Measurements from ENCODE around the gene ZNF543. TPM values are rescaled to one million over a fixed set of nuclear protein-coding genes. Genes with fewer than 3 reads are reported as not detected.

Gene ZNF543
- total and polyA plus RNA-seq, 4 donors, result 1.3 to 15.4 (median 3.3) TPM

DNA sequence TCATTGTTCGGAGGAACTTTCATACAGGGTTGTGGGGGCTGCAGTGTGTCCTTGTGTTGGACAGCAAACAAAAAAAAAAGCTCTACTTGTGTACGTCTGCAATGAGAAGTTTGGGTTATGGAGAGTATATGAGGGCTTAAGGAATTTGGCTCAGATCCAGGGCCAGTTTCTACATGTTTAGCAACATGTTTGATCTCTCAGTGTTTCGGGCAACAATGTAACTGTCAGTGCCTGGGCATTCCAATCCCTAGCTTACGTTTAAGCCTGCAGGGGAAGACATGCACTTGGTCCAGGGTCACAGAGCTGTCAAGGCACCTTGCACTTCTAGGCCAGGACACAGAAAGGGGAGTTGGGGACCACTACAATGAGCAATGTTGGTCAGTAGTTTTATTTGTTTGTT, 13.9 kb downstream of the ZNF543 start:
- Histone ChIP-seq H3K27me3 (ENCODE audit: control insufficient read depth in 3 of 3, insufficient read depth in 3 of 3, low read length in 2 of 3) (no peaks in the 10 kb centered on the region), H3K9ac (ENCODE audit: insufficient read depth in 1 of 2, low read length in 2 of 2) (no peak overlapping the region), H3K36me3 (ENCODE audit: control insufficient read depth in 4 of 4, insufficient read depth in 4 of 4, low read length in 4 of 4) (peaks cover under 1 to 6% (median 5%) of the 10 kb centered on the region in 4 donors), H3K4me1 (ENCODE audit: control insufficient read depth in 5 of 5, insufficient read depth in 5 of 5, low read length in 5 of 5) (no peaks in the 10 kb centered on the region), H3K4me3 (no peak overlapping the region), H3K9me3 (ENCODE audit: control insufficient read depth in 4 of 4, insufficient read depth in 3 of 4, low read length in 3 of 4) (peaks cover 0 to 2% (median 0%) of the 10 kb centered on the region in 4 donors), H3K27ac (ENCODE audit: low read depth in 1 of 2, low read length in 1 of 2) (no peak overlapping the region)
- TF ChIP-seq, protein P1, sequence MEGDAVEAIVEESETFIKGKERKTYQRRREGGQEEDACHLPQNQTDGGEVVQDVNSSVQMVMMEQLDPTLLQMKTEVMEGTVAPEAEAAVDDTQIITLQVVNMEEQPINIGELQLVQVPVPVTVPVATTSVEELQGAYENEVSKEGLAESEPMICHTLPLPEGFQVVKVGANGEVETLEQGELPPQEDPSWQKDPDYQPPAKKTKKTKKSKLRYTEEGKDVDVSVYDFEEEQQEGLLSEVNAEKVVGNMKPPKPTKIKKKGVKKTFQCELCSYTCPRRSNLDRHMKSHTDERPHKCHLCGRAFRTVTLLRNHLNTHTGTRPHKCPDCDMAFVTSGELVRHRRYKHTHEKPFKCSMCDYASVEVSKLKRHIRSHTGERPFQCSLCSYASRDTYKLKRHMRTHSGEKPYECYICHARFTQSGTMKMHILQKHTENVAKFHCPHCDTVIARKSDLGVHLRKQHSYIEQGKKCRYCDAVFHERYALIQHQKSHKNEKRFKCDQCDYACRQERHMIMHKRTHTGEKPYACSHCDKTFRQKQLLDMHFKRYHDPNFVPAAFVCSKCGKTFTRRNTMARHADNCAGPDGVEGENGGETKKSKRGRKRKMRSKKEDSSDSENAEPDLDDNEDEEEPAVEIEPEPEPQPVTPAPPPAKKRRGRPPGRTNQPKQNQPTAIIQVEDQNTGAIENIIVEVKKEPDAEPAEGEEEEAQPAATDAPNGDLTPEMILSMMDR (IDR thresholded peaks at IDR 0.05; ENCODE audit: control extremely low read depth, extremely low read depth), result no peak
- 80 to 85% methylated on average over 4 of the region's 4 CpGs for WGBS, 2 donors
- ATAC-seq (ENCODE audit: insufficient read depth, low FRiP score) (no peak), DNase-seq (peak in 2 of 3 donors; percentile 21 to 42)

DNA sequence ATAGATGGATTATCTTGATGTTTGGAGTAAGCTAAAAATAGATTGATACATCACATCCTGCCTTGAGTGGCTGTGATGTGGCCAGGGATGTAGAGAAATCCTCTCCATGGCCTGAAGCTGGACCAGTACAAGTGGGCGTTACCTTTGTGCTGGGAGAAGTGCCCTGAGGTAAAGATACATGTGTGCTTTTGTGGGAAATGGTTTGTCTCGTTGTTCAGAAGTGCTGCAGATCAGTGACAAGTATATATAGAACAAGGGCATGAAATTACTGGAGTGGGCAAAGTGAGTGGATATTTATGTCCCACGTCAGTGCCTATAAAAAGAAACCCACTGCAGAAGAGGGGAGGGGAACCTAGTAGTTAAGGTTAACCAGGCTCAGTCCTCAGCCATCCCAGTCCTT, 18.6 kb downstream of the ZNF543 start:
- DNase-seq, result peak in 1 of 3 donors; percentile 24
- no peak for ATAC-seq (ENCODE audit: insufficient read depth, low FRiP score)

DNA sequence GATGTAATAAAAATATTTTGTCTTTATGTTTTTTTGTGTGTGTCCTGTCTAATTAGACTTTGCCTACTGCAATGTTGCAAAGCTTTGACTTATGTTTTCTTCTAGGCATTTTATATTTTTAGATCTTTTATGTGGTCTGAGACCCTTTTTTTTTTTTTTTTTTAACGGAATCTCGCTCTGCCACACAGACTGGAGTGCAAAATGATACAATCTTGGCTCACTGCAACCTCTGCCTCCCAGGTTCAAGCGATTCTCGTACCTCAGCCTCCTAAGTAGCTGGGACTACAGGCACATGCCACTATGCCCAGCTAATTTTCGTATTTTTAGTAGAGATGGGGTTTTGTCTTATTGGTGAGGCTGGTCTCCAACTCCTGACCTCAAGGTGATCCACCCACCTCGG, 22.3 kb downstream of the ZNF543 start:
- WGBS, 2 donors, result 74 to 83% methylated on average over 6 of the region's 6 CpGs
- peaks cover 0 to 10% (median 0%) of the 10 kb centered on the region in 3 donors for H3K27me3 ChIP-seq (ENCODE audit: control insufficient read depth in 3 of 3, insufficient read depth in 3 of 3, low read length in 2 of 3)
- DNase-seq, result no peak
- H3K4me1 ChIP-seq (ENCODE audit: control insufficient read depth in 5 of 5, insufficient read depth in 5 of 5, low read length in 5 of 5), result peaks cover 0 to 2% (median 0%) of the 10 kb centered on the region in 5 donors
- no peak overlapping the region for H3K4me3 ChIP-seq
- no peak for ATAC-seq (ENCODE audit: insufficient read depth, low FRiP score)
- no peak overlapping the region for H3K27ac ChIP-seq (ENCODE audit: low read depth in 1 of 2, low read length in 1 of 2)
- TF ChIP-seq, protein P1 (IDR thresholded peaks at IDR 0.05; ENCODE audit: control extremely low read depth, extremely low read depth), result no peak
- peaks cover 0 to 4% (median 0%) of the 10 kb centered on the region in 4 donors for H3K9me3 ChIP-seq (ENCODE audit: control insufficient read depth in 4 of 4, insufficient read depth in 3 of 4, low read length in 3 of 4)
- H3K9ac ChIP-seq (ENCODE audit: insufficient read depth in 1 of 2, low read length in 2 of 2), result no peak overlapping the region
- no peaks in the 10 kb centered on the region for H3K36me3 ChIP-seq (ENCODE audit: control insufficient read depth in 4 of 4, insufficient read depth in 4 of 4, low read length in 4 of 4)

More for the DNA sequence above, 18.6 kb downstream of the ZNF543 start:
- TF ChIP-seq, protein P1 (IDR thresholded peaks at IDR 0.05; ENCODE audit: control extremely low read depth, extremely low read depth), result no peak
- Histone ChIP-seq H3K36me3 (ENCODE audit: control insufficient read depth in 4 of 4, insufficient read depth in 4 of 4, low read length in 4 of 4) (no peaks in the 10 kb centered on the region), H3K9me3 (ENCODE audit: control insufficient read depth in 4 of 4, insufficient read depth in 3 of 4, low read length in 3 of 4) (peaks cover 0 to 2% (median 0%) of the 10 kb centered on the region in 4 donors), H3K9ac (ENCODE audit: insufficient read depth in 1 of 2, low read length in 2 of 2) (peak overlapping the region in 1 of 2 donors; percentile 47), H3K27ac (ENCODE audit: low read depth in 1 of 2, low read length in 1 of 2) (peak overlapping the region in 1 of 2 donors; percentile 82), H3K4me3 (no peak overlapping the region), H3K4me1 (ENCODE audit: control insufficient read depth in 5 of 5, insufficient read depth in 5 of 5, low read length in 5 of 5) (peaks cover 0 to 2% (median 0%) of the 10 kb centered on the region in 5 donors), H3K27me3 (ENCODE audit: control insufficient read depth in 3 of 3, insufficient read depth in 3 of 3, low read length in 2 of 3) (peaks cover 0 to 6% (median 0%) of the 10 kb centered on the region in 3 donors)
- WGBS, 2 donors, result 53 to 69% methylated on average over 3 of the region's 3 CpGs

DNA sequence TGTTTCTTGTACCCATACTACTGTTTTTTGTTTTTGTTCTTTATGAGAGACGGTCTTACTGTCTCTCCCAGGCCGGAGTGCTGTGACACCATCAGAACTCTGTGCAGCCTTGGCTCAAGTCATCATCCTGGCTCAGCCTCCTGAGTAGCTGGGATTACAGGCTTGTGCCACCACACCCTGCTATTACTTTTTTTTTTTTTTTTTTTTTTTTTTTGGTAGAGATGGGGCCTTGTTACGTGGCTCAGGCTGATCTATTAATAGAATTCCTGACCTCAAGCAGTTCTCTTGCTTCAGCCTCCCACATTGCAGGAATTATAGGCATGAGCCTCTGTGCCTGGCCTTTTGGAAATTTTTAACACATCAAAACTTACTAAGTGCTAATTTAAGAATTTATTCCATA, 27.9 kb downstream of the ZNF543 start:
- 71 to 76% methylated on average over 3 of the region's 3 CpGs for WGBS, 2 donors
- Histone ChIP-seq H3K36me3 (ENCODE audit: control insufficient read depth in 4 of 4, insufficient read depth in 4 of 4, low read length in 4 of 4) (peaks cover 0 to 4% (median under 1%) of the 10 kb centered on the region in 4 donors), H3K9ac (ENCODE audit: insufficient read depth in 1 of 2, low read length in 2 of 2) (no peak overlapping the region), H3K27ac (ENCODE audit: low read depth in 1 of 2, low read length in 1 of 2) (no peak overlapping the region), H3K27me3 (ENCODE audit: control insufficient read depth in 3 of 3, insufficient read depth in 3 of 3, low read length in 2 of 3) (peaks cover 0 to 10% (median 0%) of the 10 kb centered on the region in 3 donors), H3K4me1 (ENCODE audit: control insufficient read depth in 5 of 5, insufficient read depth in 5 of 5, low read length in 5 of 5) (peaks cover 8 to 15% (median 11%) of the 10 kb centered on the region in 5 donors), H3K9me3 (ENCODE audit: control insufficient read depth in 4 of 4, insufficient read depth in 3 of 4, low read length in 3 of 4) (peaks cover 0 to 4% (median 0%) of the 10 kb centered on the region in 4 donors), H3K4me3 (no peak overlapping the region)
- TF ChIP-seq, protein P1 (IDR thresholded peaks at IDR 0.05; ENCODE audit: control extremely low read depth, extremely low read depth), result no peak
- ATAC-seq (ENCODE audit: insufficient read depth, low FRiP score) (no peak), DNase-seq (no peak)
